ENCODE data around the gene MTHFD1L.
"Not testable (repeated sequence)": the region's sequence is repeated elsewhere in the genome, so short reads cannot be mapped to it uniquely, and the experiment has no call there.

MTHFD1L gene

GRCh38 chr6:151092591-151092990 is 227.1 kb downstream of the MTHFD1L start:
- no peak for DNase-seq (ENCODE audit: low read depth, low spot score)

DNA sequence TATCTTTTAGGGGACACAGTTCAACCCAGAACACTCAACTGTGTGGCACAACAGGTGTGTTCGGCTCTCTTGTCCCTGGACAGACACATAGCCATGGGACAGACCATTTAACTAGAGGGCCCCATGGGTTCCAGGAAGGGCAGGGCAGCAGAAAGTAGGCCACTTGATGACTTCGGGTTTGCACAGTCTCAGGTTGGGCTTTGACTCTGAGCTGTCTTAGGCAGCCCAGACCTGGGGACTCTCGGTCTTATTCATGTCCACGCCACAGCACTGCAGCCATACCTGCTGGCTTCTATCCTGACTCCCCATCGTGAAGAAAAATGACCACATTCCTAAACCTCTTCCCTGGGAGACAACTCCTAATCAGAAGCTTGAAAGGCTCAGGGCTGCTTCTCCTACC is 228.2 kb downstream of the MTHFD1L start:
- DNase-seq (ENCODE audit: low read depth, low spot score), result no peak

DNA sequence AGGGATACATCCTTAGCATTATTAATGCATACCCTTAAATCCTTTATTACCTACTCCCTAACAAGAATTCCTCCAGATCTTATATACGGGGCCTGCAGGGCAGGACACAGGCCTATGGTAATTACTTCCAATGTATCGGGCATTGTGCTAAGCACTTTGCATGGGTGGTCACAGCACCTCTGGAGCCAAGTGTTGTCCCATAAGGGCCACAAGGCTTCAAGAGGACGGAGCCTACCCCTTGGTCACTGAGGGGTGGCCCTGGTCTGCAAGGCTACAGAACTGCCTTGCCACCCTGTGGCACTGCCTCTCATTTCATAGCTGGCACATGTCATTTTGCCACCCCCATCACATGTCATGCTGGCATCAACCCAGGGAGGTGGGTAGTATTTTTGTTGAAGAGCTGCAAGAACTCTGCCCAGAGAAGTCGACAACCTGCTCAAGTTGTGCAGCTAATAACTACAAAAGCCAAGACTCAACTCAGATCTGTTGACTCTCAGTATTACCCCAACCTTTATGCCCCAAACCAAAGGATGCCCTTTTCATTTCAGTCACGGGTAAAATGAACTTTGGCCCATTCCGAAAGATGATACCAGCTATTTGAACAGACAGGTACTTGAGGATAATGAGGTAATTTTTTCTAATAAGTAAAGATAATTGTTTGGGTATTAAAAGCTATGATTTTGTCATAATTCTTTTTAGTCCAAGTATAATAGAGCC is 230.2 kb downstream of the MTHFD1L start:
- DNase-seq (ENCODE audit: low read depth, low spot score), result no peak

DNA sequence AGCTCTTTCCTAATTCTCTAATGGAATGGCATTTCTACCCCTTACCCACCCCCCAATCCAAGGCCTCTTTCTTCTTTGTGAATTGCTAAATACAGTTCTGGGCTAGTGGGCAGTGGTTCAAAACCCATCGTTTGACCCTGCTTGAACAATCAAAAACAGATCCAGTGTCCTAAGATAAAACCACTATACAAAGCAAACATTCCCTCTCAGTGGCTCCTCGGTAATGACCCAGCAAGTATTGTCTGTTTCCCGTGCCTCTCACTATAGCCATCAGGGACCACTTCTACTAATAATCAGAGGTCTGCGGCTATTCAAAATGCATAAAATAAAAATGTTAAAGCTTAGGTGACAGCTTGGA is 230.7 kb downstream of the MTHFD1L start:
- DNase-seq (ENCODE audit: low read depth, low spot score), result no peak

DNA sequence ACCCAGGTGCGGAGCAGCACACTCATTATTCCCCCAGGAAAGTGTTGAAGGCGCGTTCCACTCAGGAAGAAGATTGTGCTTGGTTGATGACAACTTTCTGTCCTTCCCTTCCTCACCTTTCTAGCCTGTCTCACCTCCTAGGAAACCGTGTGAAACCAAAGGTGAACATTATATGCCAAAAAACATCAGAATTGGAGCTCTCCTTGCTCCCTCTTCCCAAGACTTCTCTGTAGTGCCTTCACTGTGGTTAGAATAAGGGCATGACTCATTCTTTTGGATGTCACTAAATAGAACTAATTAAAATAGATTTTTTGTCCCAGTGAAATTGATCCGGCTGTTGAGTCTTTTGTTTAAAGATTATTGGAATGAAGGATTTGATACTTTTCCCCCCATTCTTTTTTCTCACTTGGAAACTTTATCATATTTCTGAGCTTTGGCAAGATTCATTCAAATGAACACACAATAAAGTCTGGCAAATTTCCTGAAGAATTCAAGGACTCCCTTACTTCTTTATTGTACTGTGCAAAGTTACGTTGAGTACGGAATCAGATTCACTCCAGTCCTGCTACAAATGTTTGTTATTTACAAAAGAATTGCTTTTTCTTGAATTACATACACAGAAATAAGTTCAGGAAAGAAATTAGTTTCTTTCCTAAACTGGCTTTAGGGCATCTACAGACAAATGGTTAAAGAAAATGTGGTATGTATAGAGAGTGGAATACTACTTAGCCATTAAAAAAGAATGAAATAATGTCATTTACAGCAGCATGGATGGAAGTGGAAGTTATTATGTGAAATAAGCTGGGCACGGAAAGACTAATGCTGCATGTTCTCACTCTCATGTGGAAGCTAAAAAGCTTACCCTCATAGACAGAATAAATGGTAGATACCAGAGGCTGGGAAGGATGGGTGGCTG is 231.4 kb downstream of the MTHFD1L start:
- no peak for DNase-seq (ENCODE audit: low read depth, low spot score)

- no peak for DNase-seq (ENCODE audit: low read depth, low spot score)
Measured at GRCh38 chr6:151098166-151098565, 232.7 kb downstream of the MTHFD1L start.

- DNase-seq (ENCODE audit: low read depth, low spot score), result no peak
Measured at GRCh38 chr6:151100326-151100725, 234.8 kb downstream of the MTHFD1L start.

GRCh38 chr6:151101161-151101815 is 235.8 kb downstream of the MTHFD1L start:
- no peak for DNase-seq (ENCODE audit: low read depth, low spot score)

DNA sequence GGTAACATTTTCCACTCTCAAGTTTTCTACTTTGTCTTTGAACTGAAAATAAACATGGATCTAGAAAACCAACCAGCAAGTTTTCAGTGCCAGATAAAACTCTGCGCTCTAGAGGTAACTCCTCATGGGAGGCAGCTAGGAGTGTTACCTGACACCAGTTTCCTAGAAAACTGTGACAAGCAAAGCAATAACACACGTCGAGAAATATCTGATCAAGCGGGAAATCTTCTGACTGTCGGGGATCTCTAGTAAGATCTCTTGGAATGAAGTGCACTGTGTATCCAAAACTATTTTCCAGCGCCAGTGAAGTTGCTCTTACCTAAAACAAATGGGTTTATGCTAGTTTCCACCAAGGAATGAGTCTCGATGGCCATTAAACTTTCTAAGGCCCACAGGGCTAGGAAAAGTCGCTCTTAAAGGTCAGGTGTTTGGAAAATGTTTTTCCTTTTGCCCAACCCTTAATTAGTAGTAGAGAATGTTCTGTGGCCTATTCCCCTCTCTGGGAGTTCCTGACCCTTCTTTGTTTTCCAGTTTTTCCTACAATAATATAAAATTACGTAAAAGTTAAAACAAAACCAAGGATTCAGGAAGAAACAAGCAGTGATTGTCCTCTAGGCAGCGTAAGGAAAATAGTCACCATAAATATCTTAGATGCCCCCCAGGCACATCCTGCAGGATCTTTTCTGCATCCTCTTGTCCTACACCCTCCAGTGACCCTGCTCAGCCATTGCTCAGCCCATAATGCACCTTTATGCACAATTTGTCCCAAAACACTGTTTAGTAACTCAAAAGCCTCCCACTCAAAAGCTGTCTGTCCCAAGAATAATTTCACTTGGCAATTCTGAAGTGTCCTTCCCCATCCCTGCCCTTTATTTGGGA is 236.6 kb downstream of the MTHFD1L start:
- no peak for DNase-seq (ENCODE audit: low read depth, low spot score)

DNA sequence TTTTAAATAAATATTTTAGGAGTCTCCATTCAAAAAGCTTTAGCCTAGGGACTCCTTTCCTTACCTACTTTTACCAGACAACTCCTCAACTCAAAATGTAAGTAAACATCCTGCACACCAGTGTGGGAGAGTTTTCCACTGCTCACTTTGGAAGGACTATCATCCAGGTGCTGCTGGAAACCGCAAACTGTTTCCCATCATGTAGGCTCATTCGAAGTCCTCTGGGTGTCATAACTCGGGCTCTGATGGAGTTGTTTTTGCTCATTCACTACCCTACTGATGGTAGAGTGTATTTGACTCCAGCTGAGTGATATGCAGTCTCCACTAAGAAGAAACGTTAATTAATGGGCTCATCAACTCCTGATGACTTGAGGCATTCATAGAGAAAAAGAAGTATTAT is 237.8 kb downstream of the MTHFD1L start:
- DNase-seq (ENCODE audit: low read depth, low spot score), result no peak

DNA sequence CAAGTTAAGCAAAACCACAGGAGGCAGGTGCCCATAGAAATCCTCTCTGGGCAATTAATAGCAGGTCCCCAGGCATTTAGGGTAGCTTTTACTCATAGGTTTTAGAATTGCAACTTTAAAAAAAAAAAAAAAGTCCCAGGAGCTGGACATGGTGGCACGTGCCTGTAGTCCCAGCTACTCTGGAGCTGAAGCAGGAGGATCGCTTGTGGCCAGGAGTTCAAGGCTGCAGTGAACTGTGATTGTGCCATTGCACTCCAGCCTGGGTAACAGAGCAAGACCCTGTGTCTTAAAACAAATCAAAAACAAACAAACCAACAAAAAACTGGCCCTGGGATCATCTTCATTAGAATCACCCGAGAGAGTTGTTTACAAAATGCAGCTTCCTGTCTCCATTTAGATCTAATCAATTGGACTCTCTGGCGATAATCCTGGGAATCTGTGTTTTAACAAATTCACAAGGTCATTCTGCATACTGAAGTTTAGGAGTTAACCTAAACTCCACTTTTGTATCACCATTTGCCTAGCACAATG is 242.5 kb downstream of the MTHFD1L start:
- DNase-seq (ENCODE audit: low read depth, low spot score), result no peak

DNA sequence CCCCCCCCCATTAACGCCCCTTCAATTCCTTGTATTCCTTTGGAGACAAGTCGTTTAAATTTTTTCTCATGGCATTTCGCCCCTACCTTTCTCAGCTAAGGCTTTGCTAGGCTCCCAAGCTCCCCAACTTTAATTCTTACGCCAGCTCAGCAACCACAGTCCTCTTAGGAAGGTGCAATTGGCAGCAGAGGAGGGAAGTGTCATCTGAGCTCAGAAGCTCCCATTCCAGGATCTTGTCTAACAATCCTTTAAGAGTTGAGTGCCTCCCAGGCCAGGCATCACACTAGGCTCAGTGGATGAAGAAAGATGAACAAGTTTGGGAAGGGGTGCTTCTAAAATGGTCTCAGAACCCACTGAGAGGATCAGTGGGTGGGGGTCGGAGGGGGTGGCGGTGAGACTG is 243.0 kb downstream of the MTHFD1L start:
- no peak for DNase-seq (ENCODE audit: low read depth, low spot score)

GRCh38 chr6:151109361-151109760 is 243.9 kb downstream of the MTHFD1L start:
- no peak for DNase-seq (ENCODE audit: low read depth, low spot score)

DNA sequence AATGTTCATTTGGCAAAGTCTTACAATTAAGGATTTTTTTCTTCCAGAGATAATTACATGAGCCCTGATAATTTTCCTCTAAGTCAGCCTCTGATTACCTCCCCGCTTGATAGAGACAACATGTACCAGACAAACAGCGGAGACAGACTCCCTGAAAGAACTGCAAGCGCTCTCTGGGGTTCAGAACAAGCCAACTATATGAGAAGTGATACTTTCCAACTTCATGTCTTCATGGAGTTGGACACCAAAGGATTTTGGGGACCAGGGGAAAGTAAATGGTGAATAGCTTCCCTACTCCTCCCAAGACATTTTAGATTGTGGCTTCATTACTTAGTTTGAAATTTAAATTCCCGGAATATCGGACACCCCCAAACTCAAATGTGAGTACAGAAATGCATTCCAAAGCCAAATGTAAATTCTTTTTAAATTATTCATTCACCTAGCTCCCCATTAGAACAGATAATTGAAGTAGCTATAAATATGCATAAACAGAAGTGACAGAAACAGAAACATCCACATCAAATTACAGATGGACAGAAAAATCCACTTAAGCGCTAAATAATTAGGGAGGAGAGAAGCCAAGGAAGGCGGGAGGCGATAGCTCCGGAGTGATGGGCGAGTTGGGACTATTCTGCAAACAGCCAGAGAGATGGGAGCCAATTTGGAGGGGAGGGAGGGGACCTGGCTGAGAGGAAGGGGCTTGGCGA is 244.5 kb downstream of the MTHFD1L start:
- DNase-seq (ENCODE audit: low read depth, low spot score), result no peak

GRCh38 chr6:151110576-151110905 is 245.0 kb downstream of the MTHFD1L start:
- no peak for DNase-seq (ENCODE audit: low read depth, low spot score)

- no peak for DNase-seq (ENCODE audit: low read depth, low spot score)
Measured at GRCh38 chr6:151111670-151112069, 246.2 kb downstream of the MTHFD1L start.

- no peak for DNase-seq (ENCODE audit: low read depth, low spot score)
Measured at GRCh38 chr6:151112130-151112529, 246.6 kb downstream of the MTHFD1L start.

DNA sequence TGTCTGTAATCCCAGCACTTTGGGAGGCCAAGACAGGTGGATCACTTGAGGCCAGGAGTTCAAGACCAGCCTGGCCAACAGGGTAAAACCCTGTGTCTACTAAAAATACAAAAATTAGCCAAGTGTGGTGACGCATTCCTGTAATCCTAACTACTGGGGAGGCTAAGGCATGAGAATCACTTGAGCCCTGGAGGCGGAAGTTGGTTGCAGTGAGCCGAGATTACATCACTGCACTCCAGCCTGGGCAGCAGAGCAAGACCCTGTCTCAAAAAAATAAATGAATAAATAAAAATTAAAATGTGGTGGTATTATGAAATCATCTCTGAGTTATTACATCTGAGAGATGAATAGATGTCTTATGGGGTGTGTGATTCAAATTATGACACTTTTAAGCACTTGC is 247.4 kb downstream of the MTHFD1L start:
- not testable (repeated sequence) for DNase-seq (ENCODE audit: low read depth, low spot score)

GRCh38 chr6:151113641-151114040 is 248.1 kb downstream of the MTHFD1L start:
- no peak for DNase-seq (ENCODE audit: low read depth, low spot score)

GRCh38 chr6:151118461-151119123 is 253.1 kb downstream of the MTHFD1L start:
- DNase-seq (ENCODE audit: low read depth, low spot score), result no peak
